ENCODE data around the gene PTPRG.
"Not testable (repeated sequence)": the region's sequence is repeated elsewhere in the genome, so short reads cannot be mapped to it uniquely, and the experiment has no call there.

PTPRG gene

GRCh38 chr3:61687206-61687605 lies 125.8 kb downstream of the PTPRG start:
- no peak overlapping the region for H3K4me3 Mint-ChIP-seq
- peaks cover 5% of the 10 kb centered on the region for H3K36me3 Mint-ChIP-seq (ENCODE audit: low read depth)
- no peaks in the 10 kb centered on the region for H3K27me3 Mint-ChIP-seq (ENCODE audit: low read depth, poor library complexity)
- H3K27ac Mint-ChIP-seq = no peak overlapping the region
- peaks cover 84% of the 10 kb centered on the region for H3K4me1 Mint-ChIP-seq
- no peaks in the 10 kb centered on the region for H3K9me3 Mint-ChIP-seq
- no peak for DNase-seq
- TF ChIP-seq, protein P1, sequence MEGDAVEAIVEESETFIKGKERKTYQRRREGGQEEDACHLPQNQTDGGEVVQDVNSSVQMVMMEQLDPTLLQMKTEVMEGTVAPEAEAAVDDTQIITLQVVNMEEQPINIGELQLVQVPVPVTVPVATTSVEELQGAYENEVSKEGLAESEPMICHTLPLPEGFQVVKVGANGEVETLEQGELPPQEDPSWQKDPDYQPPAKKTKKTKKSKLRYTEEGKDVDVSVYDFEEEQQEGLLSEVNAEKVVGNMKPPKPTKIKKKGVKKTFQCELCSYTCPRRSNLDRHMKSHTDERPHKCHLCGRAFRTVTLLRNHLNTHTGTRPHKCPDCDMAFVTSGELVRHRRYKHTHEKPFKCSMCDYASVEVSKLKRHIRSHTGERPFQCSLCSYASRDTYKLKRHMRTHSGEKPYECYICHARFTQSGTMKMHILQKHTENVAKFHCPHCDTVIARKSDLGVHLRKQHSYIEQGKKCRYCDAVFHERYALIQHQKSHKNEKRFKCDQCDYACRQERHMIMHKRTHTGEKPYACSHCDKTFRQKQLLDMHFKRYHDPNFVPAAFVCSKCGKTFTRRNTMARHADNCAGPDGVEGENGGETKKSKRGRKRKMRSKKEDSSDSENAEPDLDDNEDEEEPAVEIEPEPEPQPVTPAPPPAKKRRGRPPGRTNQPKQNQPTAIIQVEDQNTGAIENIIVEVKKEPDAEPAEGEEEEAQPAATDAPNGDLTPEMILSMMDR (IDR thresholded peaks at IDR 0.05) = no peak

- Mint-ChIP-seq H3K9me3 (no peaks in the 10 kb centered on the region), H3K27ac (peak overlapping the region; percentile 53), H3K4me3 (peak overlapping the region; percentile 65), H3K36me3 (ENCODE audit: low read depth) (peaks cover 5% of the 10 kb centered on the region), H3K4me1 (peaks cover 83% of the 10 kb centered on the region), H3K27me3 (ENCODE audit: low read depth, poor library complexity) (no peaks in the 10 kb centered on the region)
- DNase-seq = no peak
- TF ChIP-seq, protein P1 (IDR thresholded peaks at IDR 0.05) = no peak
These were observed 126.4 kb downstream of the PTPRG start for GRCh38 chr3:61687663-61688306.

GRCh38 chr3:61688307-61688984 lies 127.1 kb downstream of the PTPRG start:
- TF ChIP-seq, protein P1 (IDR thresholded peaks at IDR 0.05) = no peak
- no peaks in the 10 kb centered on the region for H3K9me3 Mint-ChIP-seq
- H3K4me1 Mint-ChIP-seq = peaks cover 80% of the 10 kb centered on the region
- H3K4me3 Mint-ChIP-seq = peak overlapping the region; percentile 65
- H3K27me3 Mint-ChIP-seq (ENCODE audit: low read depth, poor library complexity) = no peaks in the 10 kb centered on the region
- peak; percentile 29 for DNase-seq
- peak overlapping the region; percentile 34 for H3K27ac Mint-ChIP-seq
- H3K36me3 Mint-ChIP-seq (ENCODE audit: low read depth) = peaks cover 5% of the 10 kb centered on the region

GRCh38 chr3:61690016-61690415 lies 128.6 kb downstream of the PTPRG start:
- DNase-seq = no peak
- H3K27me3 Mint-ChIP-seq (ENCODE audit: low read depth, poor library complexity) = no peaks in the 10 kb centered on the region
- TF ChIP-seq, protein P1 (IDR thresholded peaks at IDR 0.05) = no peak
- no peaks in the 10 kb centered on the region for H3K9me3 Mint-ChIP-seq
- H3K36me3 Mint-ChIP-seq (ENCODE audit: low read depth) = peaks cover 10% of the 10 kb centered on the region
- H3K4me3 Mint-ChIP-seq = no peak overlapping the region
- no peak overlapping the region for H3K27ac Mint-ChIP-seq
- peaks cover 67% of the 10 kb centered on the region for H3K4me1 Mint-ChIP-seq

DNA sequence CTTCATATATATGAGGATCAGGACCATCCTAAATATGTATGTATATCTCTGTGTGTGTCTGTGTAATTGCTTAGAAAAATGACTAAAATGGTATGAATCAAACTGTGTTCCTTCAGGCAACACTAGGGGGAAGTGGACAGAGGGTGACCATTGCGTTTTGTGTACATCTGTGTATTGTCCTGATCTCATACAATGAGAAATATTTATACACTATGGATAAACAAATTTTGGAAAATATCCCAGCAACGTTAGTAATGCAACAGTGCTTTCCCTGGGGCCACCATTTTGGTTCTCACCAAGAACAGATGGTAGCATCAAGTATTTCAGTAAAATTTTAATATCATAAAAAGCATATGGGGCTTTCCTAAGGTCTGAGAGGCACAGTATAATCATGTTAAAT lies 130.1 kb downstream of the PTPRG start:
- no peak overlapping the region for H3K27ac Mint-ChIP-seq
- DNase-seq = no peak
- peaks cover 52% of the 10 kb centered on the region for H3K4me1 Mint-ChIP-seq
- peaks cover 10% of the 10 kb centered on the region for H3K36me3 Mint-ChIP-seq (ENCODE audit: low read depth)
- H3K4me3 Mint-ChIP-seq = no peak overlapping the region
- TF ChIP-seq, protein P1 (IDR thresholded peaks at IDR 0.05) = no peak
- H3K27me3 Mint-ChIP-seq (ENCODE audit: low read depth, poor library complexity) = no peaks in the 10 kb centered on the region
- no peaks in the 10 kb centered on the region for H3K9me3 Mint-ChIP-seq

DNA sequence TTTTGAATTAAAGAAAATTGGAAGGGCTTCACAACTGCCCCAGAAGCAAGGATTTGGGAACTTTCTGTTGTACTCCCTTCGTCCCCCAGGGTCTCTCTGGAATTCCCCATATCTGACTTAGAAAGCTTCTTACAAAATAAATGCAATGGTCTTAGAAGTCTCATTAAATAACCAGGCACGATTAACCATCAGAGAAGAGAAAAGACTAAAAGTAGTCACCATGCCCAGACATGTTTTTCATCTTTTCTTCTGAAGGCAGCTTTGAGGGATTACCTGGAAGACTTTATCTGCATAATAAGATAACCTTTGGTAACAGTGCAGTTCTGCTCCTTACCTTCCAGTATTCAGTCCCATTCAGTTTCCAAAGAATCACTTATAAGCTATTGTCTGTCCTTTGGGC lies 135.9 kb downstream of the PTPRG start:
- no peaks in the 10 kb centered on the region for H3K9me3 Mint-ChIP-seq
- no peak for DNase-seq
- peaks cover 33% of the 10 kb centered on the region for H3K4me1 Mint-ChIP-seq

GRCh38 chr3:61698278-61699072 lies 137.1 kb downstream of the PTPRG start:
- not testable (repeated sequence) for H3K27me3 Mint-ChIP-seq (ENCODE audit: low read depth, poor library complexity); H3K27ac Mint-ChIP-seq; H3K9me3 Mint-ChIP-seq; H3K36me3 Mint-ChIP-seq (ENCODE audit: low read depth); DNase-seq; H3K4me3 Mint-ChIP-seq
- H3K4me1 Mint-ChIP-seq = peaks cover 36% of the 10 kb centered on the region

More for the DNA sequence above, 135.9 kb downstream of the PTPRG start:
- Mint-ChIP-seq H3K27me3 (ENCODE audit: low read depth, poor library complexity) (no peaks in the 10 kb centered on the region), H3K27ac (no peak overlapping the region), H3K36me3 (ENCODE audit: low read depth) (peaks cover 5% of the 10 kb centered on the region), H3K4me3 (no peak overlapping the region)
- TF ChIP-seq, protein P1 (IDR thresholded peaks at IDR 0.05) = no peak

Measured in nephron progenitor cell (in vitro differentiated cells).